ENCODE data around the gene RABL3. TPM values are rescaled to one million over a fixed set of nuclear protein-coding genes. Genes with fewer than 3 reads are reported as not detected.

RABL3 gene
- total and polyA plus RNA-seq, 2 of the 13 experiments (the other 11 are each of a cell fraction or from before 2014, with no cell fraction given) = 4.8 to 31.9 TPM

DNA sequence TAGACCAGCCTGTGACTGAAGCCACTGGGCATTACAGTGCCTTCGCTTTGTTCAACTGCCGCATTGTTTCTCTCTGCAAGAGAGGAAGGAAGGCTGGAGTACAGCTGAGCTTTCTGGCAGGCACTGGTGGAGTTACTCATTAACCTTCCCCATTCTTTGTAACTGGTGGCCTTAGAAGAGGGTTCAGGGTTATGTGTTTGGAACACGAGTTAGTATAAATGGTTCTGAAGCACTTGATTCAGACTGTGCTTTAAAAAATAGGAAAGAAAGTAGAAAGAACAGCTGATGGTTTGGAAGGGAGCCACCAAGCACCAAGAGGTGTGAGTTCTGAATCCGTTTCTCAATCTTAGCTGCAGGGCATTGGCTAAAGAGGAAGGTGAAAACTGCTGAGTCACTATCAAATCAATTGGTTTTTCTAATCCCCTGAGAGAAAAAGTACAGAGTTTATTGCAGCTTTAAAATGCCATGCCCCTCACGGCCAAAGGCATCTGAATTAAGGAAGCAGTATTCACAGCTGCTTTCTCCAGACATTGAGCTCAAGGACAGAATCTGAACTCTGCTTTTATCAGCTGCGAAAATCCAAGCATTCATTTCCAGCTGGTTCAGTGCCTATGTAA lies 63.9 kb downstream of the RABL3 start (continued):
- TF ChIP-seq, protein P1, sequence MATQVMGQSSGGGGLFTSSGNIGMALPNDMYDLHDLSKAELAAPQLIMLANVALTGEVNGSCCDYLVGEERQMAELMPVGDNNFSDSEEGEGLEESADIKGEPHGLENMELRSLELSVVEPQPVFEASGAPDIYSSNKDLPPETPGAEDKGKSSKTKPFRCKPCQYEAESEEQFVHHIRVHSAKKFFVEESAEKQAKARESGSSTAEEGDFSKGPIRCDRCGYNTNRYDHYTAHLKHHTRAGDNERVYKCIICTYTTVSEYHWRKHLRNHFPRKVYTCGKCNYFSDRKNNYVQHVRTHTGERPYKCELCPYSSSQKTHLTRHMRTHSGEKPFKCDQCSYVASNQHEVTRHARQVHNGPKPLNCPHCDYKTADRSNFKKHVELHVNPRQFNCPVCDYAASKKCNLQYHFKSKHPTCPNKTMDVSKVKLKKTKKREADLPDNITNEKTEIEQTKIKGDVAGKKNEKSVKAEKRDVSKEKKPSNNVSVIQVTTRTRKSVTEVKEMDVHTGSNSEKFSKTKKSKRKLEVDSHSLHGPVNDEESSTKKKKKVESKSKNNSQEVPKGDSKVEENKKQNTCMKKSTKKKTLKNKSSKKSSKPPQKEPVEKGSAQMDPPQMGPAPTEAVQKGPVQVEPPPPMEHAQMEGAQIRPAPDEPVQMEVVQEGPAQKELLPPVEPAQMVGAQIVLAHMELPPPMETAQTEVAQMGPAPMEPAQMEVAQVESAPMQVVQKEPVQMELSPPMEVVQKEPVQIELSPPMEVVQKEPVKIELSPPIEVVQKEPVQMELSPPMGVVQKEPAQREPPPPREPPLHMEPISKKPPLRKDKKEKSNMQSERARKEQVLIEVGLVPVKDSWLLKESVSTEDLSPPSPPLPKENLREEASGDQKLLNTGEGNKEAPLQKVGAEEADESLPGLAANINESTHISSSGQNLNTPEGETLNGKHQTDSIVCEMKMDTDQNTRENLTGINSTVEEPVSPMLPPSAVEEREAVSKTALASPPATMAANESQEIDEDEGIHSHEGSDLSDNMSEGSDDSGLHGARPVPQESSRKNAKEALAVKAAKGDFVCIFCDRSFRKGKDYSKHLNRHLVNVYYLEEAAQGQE (IDR thresholded peaks at IDR 0.05; ENCODE audit: borderline replicate concordance in 1 of 2, low read depth in 1 of 2, low read length in 2 of 2) = 0 out of 4 replicates have a peak, but pooled peaks of 1 of the 2 experiments have one; percentile 27
- TF ChIP-seq SMARCC2 (IDR thresholded peaks at IDR 0.05) (no peak; the same call in 1 of the 2 replicates), ZNF772 (CRISPR knock-in tag; IDR thresholded peaks at IDR 0.05) (no peak), RFX3 (CRISPR knock-in tag; IDR thresholded peaks at IDR 0.05) (no peak), ZNF468 (CRISPR knock-in tag; IDR thresholded peaks at IDR 0.05) (no peak), ZNF331 (CRISPR knock-in tag; IDR thresholded peaks at IDR 0.05) (no peak), REL (CRISPR knock-in tag; conservative IDR thresholded peaks at IDR 0.05) (no peak), RFXAP (CRISPR knock-in tag; IDR thresholded peaks at IDR 0.05; ENCODE audit: borderline replicate concordance) (0 out of 2 replicates have a peak, but pooled peaks have one; percentile 63), KLF11 (CRISPR knock-in tag; IDR thresholded peaks at IDR 0.05) (no peak; the same call in 1 of the 2 replicates), MAFG (CRISPR knock-in tag; IDR thresholded peaks at IDR 0.05) (peak; percentile 83), RBFOX2 (IDR thresholded peaks at IDR 0.05; ENCODE audit: low read depth, low read length) (0 out of 2 replicates have a peak, but pooled peaks have one; percentile 59), SAFB2 (CRISPR knock-in tag; IDR thresholded peaks at IDR 0.05; ENCODE audit: borderline replicate concordance, low read depth) (no peak; the same call in 1 of the 2 replicates), ZNF816 (CRISPR knock-in tag; IDR thresholded peaks at IDR 0.05; ENCODE audit: borderline replicate concordance) (peak; percentile 22; the same call in 1 of the 2 replicates), ZNF644 (CRISPR knock-in tag; IDR thresholded peaks at IDR 0.05; ENCODE audit: low read depth) (peak; percentile 33; the same call in 1 of the 2 replicates), ZNF839 (CRISPR knock-in tag; IDR thresholded peaks at IDR 0.05; ENCODE audit: borderline replicate concordance) (no peak), RXRA (CRISPR knock-in tag; IDR thresholded peaks at IDR 0.05) (peak; percentile 84; the same call in 1 of the 2 replicates), TBX3 (IDR thresholded peaks at IDR 0.05; ENCODE audit: borderline replicate concordance) (peak; percentile 57; the same call in 1 of the 2 replicates), CREM (IDR thresholded peaks at IDR 0.05) (peak; percentile 43; the same call in 1 of the 2 replicates), CREM (CRISPR knock-in tag; IDR thresholded peaks at IDR 0.05) (no peak), GATAD2A (CRISPR knock-in tag; IDR thresholded peaks at IDR 0.05) (peak; percentile 82; the same call in 1 of the 2 replicates), ZNF329 (CRISPR knock-in tag; IDR thresholded peaks at IDR 0.05; ENCODE audit: low read depth) (no peak)
- TF ChIP-seq, protein P2, sequence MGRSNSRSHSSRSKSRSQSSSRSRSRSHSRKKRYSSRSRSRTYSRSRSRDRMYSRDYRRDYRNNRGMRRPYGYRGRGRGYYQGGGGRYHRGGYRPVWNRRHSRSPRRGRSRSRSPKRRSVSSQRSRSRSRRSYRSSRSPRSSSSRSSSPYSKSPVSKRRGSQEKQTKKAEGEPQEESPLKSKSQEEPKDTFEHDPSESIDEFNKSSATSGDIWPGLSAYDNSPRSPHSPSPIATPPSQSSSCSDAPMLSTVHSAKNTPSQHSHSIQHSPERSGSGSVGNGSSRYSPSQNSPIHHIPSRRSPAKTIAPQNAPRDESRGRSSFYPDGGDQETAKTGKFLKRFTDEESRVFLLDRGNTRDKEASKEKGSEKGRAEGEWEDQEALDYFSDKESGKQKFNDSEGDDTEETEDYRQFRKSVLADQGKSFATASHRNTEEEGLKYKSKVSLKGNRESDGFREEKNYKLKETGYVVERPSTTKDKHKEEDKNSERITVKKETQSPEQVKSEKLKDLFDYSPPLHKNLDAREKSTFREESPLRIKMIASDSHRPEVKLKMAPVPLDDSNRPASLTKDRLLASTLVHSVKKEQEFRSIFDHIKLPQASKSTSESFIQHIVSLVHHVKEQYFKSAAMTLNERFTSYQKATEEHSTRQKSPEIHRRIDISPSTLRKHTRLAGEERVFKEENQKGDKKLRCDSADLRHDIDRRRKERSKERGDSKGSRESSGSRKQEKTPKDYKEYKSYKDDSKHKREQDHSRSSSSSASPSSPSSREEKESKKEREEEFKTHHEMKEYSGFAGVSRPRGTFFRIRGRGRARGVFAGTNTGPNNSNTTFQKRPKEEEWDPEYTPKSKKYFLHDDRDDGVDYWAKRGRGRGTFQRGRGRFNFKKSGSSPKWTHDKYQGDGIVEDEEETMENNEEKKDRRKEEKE (IDR thresholded peaks at IDR 0.05) = no peak
- TF ChIP-seq, protein P3, sequence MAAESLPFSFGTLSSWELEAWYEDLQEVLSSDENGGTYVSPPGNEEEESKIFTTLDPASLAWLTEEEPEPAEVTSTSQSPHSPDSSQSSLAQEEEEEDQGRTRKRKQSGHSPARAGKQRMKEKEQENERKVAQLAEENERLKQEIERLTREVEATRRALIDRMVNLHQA (CRISPR knock-in tag; IDR thresholded peaks at IDR 0.05) = no peak

Data from HepG2 (cell line).